Liver (tissue), 9 donors: ENCODE measurements around the gene TRIM14. TPM values are rescaled to one million over a fixed set of nuclear protein-coding genes. Genes with fewer than 3 reads are reported as not detected.

Experiments
- DNase-seq: peaks from one replicate; pipeline ENCODE4 v3.0.0-alpha.2; 2017; ENCODE audit warnings: low spot score
- H3K27ac ChIP-seq, 2 donors: one replicate each; pipeline ENCODE4 v1.7.0; 2013; ENCODE audit warnings: inconsistent platforms in 2 of 2, low read length in 2 of 2, control low read depth in 1 of 2, low read depth in 1 of 2, mild to moderate bottlenecking in 1 of 2
- H3K27me3 ChIP-seq, 4 donors: one replicate each; pipeline versions ENCODE4 v1.6.1 to v1.7.0; 2013; ENCODE audit warnings: low read length in 3 of 4, inconsistent platforms in 1 of 4, mild to moderate bottlenecking in 1 of 4, moderate library complexity in 1 of 4; ENCODE audit not compliant: control insufficient read depth in 4 of 4, insufficient read depth in 4 of 4
- H3K36me3 ChIP-seq, 4 donors: one replicate each; pipeline versions ENCODE4 v1.6.1 to v1.7.0; 2013; ENCODE audit warnings: low read length in 3 of 4, mild to moderate bottlenecking in 3 of 4, low read depth in 1 of 4, moderate library complexity in 1 of 4; ENCODE audit not compliant: control insufficient read depth in 4 of 4, insufficient read depth in 3 of 4
- H3K4me1 ChIP-seq, 4 donors: one replicate each; pipeline versions ENCODE4 v1.6.1 to v1.7.0; 2013; ENCODE audit warnings: low read length in 3 of 4, mild to moderate bottlenecking in 3 of 4, moderate library complexity in 1 of 4; ENCODE audit not compliant: control insufficient read depth in 4 of 4, insufficient read depth in 4 of 4
- H3K4me3 ChIP-seq, 3 donors: one replicate each; pipeline versions ENCODE4 v1.6.1 to v1.7.0; 2013; ENCODE audit warnings: low read length in 3 of 3, control low read depth in 1 of 3, low read depth in 1 of 3, mild to moderate bottlenecking in 1 of 3
- H3K9ac ChIP-seq, 2 donors: one replicate each; pipeline ENCODE4 v1.7.0; 2013; ENCODE audit warnings: low read length in 2 of 2, mild to moderate bottlenecking in 2 of 2, moderate library complexity in 2 of 2, control low read depth in 1 of 2, low read depth in 1 of 2
- H3K9me3 ChIP-seq, 4 donors: one replicate each; pipeline versions ENCODE4 v1.6.1 to v1.7.0; 2013; ENCODE audit warnings: low read length in 3 of 4; ENCODE audit not compliant: control insufficient read depth in 4 of 4
- EGR1 ChIP-seq, 2 donors: IDR thresholded peaks; 2 replicates each; pipeline ENCODE4 v1.6.1; 2016 to 2018; ENCODE audit warnings: antibody characterized with exemption in 2 of 2, low read depth in 2 of 2
- FOXA1 ChIP-seq: IDR thresholded peaks from 2 replicates; pipeline ENCODE4 v1.6.1; 2016; ENCODE audit warnings: antibody characterized with exemption
- FOXA2 ChIP-seq: IDR thresholded peaks from 2 replicates; pipeline ENCODE4 v1.6.1; 2016; ENCODE audit warnings: antibody characterized with exemption
- GABPA ChIP-seq, 2 donors: IDR thresholded peaks in 1 of 2; conservative IDR thresholded peaks in 1 of 2; 2 replicates each; pipeline ENCODE4 v1.6.1; 2016; ENCODE audit warnings: antibody characterized with exemption in 2 of 2, mild to moderate bottlenecking in 1 of 2, moderate library complexity in 1 of 2
- HNF4A ChIP-seq, 2 donors: conservative IDR thresholded peaks; 2 replicates each; pipeline ENCODE4 v1.6.1; 2016; ENCODE audit warnings: antibody characterized with exemption in 2 of 2, mild to moderate bottlenecking in 2 of 2
- HNF4G ChIP-seq: IDR thresholded peaks from 2 replicates; pipeline ENCODE4 v1.6.1; 2016; ENCODE audit warnings: antibody characterized with exemption
- JUND ChIP-seq, 2 donors: IDR thresholded peaks; 2 replicates each; pipeline ENCODE4 v1.6.1; 2016; ENCODE audit warnings: antibody characterized with exemption in 2 of 2
- NR2F2 ChIP-seq: IDR thresholded peaks from 2 replicates; pipeline ENCODE4 v1.6.1; 2016; ENCODE audit warnings: antibody characterized with exemption
- RAD21 ChIP-seq, 2 donors: IDR thresholded peaks; 2 replicates each; pipeline ENCODE4 v1.6.1; 2016; ENCODE audit warnings: antibody characterized with exemption in 2 of 2, mild to moderate bottlenecking in 2 of 2
- RXRA ChIP-seq, 2 donors: IDR thresholded peaks; 2 replicates each; pipeline ENCODE4 v1.6.1; 2017 to 2018; ENCODE audit warnings: antibody characterized with exemption in 2 of 2, mild to moderate bottlenecking in 1 of 2
- SP1 ChIP-seq: IDR thresholded peaks from 2 replicates; pipeline ENCODE4 v1.6.1; 2018; ENCODE audit warnings: antibody characterized with exemption, mild to moderate bottlenecking
- TAF1 ChIP-seq: conservative IDR thresholded peaks from 2 replicates; pipeline ENCODE4 v1.6.1; 2016; ENCODE audit warnings: antibody characterized with exemption, mild to moderate bottlenecking
- YY1 ChIP-seq: IDR thresholded peaks from 2 replicates; pipeline ENCODE4 v1.6.1; 2016; ENCODE audit warnings: antibody characterized with exemption, mild to moderate bottlenecking
- WGBS: extraction: QIAGEN DNeasy Blood & Tissue Kit; methylation state at CpG from one replicate; pipeline ENCODE4 v1.1.7; 2013; 5-methylcytosine and 5-hydroxymethylcytosine counted together
- polyA plus RNA-seq, 2 donors: library from polyadenylated mRNA; stranded (reverse) in 1 of 2; unstranded in 1 of 2; fragments of 200-250 nt in 1 of 2; fragments of >200 nt in 1 of 2; fragmentation: Nextera tagmentation in 1 of 2; extraction: Ambion mirVana in 1 of 2; gene quantifications; one replicate each; pipeline versions ENCODE4 v1.2.1 to v1.2.3, GENCODE V29; 2013 to 2015
- total RNA-seq, 2 donors: library from RNA; depleted of rRNA; stranded (reverse); fragments of >200 nt; gene quantifications; one replicate each; pipeline ENCODE4 v1.2.3, GENCODE V29; 2014
- TF ChIP-seq, protein P1 (sequence below): IDR thresholded peaks from 2 replicates; pipeline ENCODE4 v1.6.1; 2016; ENCODE audit warnings: antibody characterized with exemption
- TF ChIP-seq, protein P2 (sequence below): IDR thresholded peaks from 2 replicates; pipeline ENCODE4 v1.6.1; 2016; ENCODE audit warnings: antibody characterized with exemption
- TF ChIP-seq, protein P3 (sequence below): fragments of 150-350 bp; IDR thresholded peaks from 2 replicates; pipeline ENCODE4 v1.5.1; 2017; ENCODE audit warnings: improper control_type of control experiment, low read depth, low read length; ENCODE audit not compliant: missing input control
- TF ChIP-seq, protein P4 (sequence below): IDR thresholded peaks from 2 replicates; pipeline ENCODE4 v1.6.1; 2016; ENCODE audit warnings: antibody characterized with exemption
- TF ChIP-seq, protein P5 (sequence below): IDR thresholded peaks from 2 replicates; pipeline ENCODE4 v1.6.1; 2016; ENCODE audit warnings: antibody characterized with exemption, mild to moderate bottlenecking
- donor health status: healthy.
- donor health status: healthy.
- donor health status: healthy.
- donor health status: healthy.
- donor health status: healthy.

TRIM14 gene
- total and polyA plus RNA-seq, 4 donors, result 15.2 to 22.0 (median 17.8) TPM

DNA sequence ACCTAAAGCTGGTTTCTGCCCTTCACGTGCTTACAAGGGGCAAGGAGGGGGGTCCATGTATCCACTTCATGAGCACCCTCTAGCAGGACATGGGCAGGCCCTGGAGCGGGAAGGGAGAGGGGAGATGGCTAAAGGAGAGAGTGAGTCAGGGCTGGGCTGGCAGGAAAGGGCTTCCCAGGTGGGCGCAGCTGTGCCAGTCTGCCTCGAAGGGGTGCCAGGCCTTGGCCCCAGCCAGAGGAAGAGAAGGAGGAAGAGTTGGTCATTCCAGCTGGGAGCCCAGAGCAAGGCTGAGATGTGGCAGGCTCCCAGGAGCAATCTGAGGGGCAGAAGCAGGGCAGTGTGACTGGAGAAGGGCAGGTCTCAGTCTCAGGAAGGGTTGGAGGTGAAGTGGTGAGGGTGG is 24.7 kb downstream of the TRIM14 start:
- DNase-seq, result no peak
- WGBS, result 94% methylated on average over 4 of the region's 4 CpGs
- H3K27me3 ChIP-seq, result no peaks in the 10 kb centered on the region
- no peak overlapping the region for H3K4me3 ChIP-seq
- no peaks in the 10 kb centered on the region for H3K9me3 ChIP-seq
- TF ChIP-seq, protein P1, sequence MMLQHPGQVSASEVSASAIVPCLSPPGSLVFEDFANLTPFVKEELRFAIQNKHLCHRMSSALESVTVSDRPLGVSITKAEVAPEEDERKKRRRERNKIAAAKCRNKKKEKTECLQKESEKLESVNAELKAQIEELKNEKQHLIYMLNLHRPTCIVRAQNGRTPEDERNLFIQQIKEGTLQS, result no peak
- TF ChIP-seq, protein P2, sequence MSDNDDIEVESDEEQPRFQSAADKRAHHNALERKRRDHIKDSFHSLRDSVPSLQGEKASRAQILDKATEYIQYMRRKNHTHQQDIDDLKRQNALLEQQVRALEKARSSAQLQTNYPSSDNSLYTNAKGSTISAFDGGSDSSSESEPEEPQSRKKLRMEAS, result no peak
- no peak for TF ChIP-seq HNF4A (conservative IDR thresholded peaks at IDR 0.05)
- TF ChIP-seq, protein P3, sequence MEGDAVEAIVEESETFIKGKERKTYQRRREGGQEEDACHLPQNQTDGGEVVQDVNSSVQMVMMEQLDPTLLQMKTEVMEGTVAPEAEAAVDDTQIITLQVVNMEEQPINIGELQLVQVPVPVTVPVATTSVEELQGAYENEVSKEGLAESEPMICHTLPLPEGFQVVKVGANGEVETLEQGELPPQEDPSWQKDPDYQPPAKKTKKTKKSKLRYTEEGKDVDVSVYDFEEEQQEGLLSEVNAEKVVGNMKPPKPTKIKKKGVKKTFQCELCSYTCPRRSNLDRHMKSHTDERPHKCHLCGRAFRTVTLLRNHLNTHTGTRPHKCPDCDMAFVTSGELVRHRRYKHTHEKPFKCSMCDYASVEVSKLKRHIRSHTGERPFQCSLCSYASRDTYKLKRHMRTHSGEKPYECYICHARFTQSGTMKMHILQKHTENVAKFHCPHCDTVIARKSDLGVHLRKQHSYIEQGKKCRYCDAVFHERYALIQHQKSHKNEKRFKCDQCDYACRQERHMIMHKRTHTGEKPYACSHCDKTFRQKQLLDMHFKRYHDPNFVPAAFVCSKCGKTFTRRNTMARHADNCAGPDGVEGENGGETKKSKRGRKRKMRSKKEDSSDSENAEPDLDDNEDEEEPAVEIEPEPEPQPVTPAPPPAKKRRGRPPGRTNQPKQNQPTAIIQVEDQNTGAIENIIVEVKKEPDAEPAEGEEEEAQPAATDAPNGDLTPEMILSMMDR, result no peak
- peaks cover 0 to 5% (median 2%) of the 10 kb centered on the region in 4 donors for H3K4me1 ChIP-seq
- H3K27ac ChIP-seq, result no peak overlapping the region
- H3K9ac ChIP-seq, result no peak overlapping the region
- peaks cover 9 to 24% (median 12%) of the 10 kb centered on the region in 4 donors for H3K36me3 ChIP-seq

DNA sequence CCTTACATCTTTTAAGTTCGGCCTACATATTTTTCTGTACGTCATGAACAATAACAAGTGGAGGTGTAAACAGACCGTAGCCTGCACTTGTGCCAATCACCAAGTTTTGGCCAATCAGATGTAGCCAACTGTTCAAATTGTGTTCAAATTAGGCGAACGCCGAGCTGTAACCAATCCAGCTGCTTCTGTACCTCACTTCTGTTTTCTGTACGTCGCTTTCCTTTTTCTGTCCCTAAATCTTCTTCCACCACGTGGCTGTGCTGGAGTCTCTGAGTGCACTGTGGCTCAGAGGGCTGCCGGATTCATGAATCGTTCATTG is 26.4 kb downstream of the TRIM14 start:
- no peak overlapping the region for H3K9ac ChIP-seq
- WGBS, result 90% methylated on average over 11 of the region's 11 CpGs
- DNase-seq, result no peak

More for the DNA sequence above, 26.4 kb downstream of the TRIM14 start:
- Histone ChIP-seq H3K36me3 (peaks cover 7 to 24% (median 11%) of the 10 kb centered on the region in 4 donors), H3K4me3 (no peak overlapping the region), H3K9me3 (no peaks in the 10 kb centered on the region), H3K4me1 (peaks cover 0 to 5% (median 3%) of the 10 kb centered on the region in 4 donors), H3K27ac (no peak overlapping the region), H3K27me3 (no peaks in the 10 kb centered on the region)
- TF ChIP-seq YY1, result no peak
- TF ChIP-seq, protein P3, result no peak
- no peak for TF ChIP-seq RAD21 (IDR thresholded peaks at IDR 0.05)
- TF ChIP-seq GABPA (IDR thresholded peaks at IDR 0.05 in 1 of 2, conservative IDR thresholded peaks at IDR 0.05 in 1 of 2), result no peak
- TF ChIP-seq, protein P4, sequence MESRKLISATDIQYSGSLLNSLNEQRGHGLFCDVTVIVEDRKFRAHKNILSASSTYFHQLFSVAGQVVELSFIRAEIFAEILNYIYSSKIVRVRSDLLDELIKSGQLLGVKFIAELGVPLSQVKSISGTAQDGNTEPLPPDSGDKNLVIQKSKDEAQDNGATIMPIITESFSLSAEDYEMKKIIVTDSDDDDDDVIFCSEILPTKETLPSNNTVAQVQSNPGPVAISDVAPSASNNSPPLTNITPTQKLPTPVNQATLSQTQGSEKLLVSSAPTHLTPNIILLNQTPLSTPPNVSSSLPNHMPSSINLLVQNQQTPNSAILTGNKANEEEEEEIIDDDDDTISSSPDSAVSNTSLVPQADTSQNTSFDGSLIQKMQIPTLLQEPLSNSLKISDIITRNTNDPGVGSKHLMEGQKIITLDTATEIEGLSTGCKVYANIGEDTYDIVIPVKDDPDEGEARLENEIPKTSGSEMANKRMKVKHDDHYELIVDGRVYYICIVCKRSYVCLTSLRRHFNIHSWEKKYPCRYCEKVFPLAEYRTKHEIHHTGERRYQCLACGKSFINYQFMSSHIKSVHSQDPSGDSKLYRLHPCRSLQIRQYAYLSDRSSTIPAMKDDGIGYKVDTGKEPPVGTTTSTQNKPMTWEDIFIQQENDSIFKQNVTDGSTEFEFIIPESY, result no peak
- TF ChIP-seq FOXA1, result no peak
- no peak for TF ChIP-seq EGR1 (IDR thresholded peaks at IDR 0.05; ENCODE audit: low read depth in 2 of 2)
- TF ChIP-seq, protein P1, result no peak
- no peak for TF ChIP-seq FOXA2
- TF ChIP-seq RXRA (IDR thresholded peaks at IDR 0.05), result no peak
- TF ChIP-seq HNF4A (conservative IDR thresholded peaks at IDR 0.05), result no peak
- TF ChIP-seq, protein P5, sequence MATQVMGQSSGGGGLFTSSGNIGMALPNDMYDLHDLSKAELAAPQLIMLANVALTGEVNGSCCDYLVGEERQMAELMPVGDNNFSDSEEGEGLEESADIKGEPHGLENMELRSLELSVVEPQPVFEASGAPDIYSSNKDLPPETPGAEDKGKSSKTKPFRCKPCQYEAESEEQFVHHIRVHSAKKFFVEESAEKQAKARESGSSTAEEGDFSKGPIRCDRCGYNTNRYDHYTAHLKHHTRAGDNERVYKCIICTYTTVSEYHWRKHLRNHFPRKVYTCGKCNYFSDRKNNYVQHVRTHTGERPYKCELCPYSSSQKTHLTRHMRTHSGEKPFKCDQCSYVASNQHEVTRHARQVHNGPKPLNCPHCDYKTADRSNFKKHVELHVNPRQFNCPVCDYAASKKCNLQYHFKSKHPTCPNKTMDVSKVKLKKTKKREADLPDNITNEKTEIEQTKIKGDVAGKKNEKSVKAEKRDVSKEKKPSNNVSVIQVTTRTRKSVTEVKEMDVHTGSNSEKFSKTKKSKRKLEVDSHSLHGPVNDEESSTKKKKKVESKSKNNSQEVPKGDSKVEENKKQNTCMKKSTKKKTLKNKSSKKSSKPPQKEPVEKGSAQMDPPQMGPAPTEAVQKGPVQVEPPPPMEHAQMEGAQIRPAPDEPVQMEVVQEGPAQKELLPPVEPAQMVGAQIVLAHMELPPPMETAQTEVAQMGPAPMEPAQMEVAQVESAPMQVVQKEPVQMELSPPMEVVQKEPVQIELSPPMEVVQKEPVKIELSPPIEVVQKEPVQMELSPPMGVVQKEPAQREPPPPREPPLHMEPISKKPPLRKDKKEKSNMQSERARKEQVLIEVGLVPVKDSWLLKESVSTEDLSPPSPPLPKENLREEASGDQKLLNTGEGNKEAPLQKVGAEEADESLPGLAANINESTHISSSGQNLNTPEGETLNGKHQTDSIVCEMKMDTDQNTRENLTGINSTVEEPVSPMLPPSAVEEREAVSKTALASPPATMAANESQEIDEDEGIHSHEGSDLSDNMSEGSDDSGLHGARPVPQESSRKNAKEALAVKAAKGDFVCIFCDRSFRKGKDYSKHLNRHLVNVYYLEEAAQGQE, result no peak
- TF ChIP-seq TAF1, result no peak
- TF ChIP-seq, protein P2, result no peak
- no peak for TF ChIP-seq NR2F2
- no peak for TF ChIP-seq SP1
- no peak for TF ChIP-seq JUND (IDR thresholded peaks at IDR 0.05)
- no peak for TF ChIP-seq HNF4G
